ENCODE measurements around the gene GSPT1.

GRCh38 chr16:11949527-11949926 is 33.8 kb upstream of the GSPT1 start:
- TF ChIP-seq FOXK2 (conservative IDR thresholded peaks at IDR 0.05 in 1 of 2, IDR thresholded peaks at IDR 0.05 in 1 of 2; ENCODE audit: low read depth in 2 of 2) (no peak), HMGXB4 (CRISPR knock-in tag; IDR thresholded peaks at IDR 0.05) (no peak)

Data from K562 (cell line).